ENCODE results near the gene CASP7. TPM values are rescaled to one million over a fixed set of nuclear protein-coding genes. Genes with fewer than 3 reads are reported as not detected.

CASP7 gene
- total RNA-seq, 2 experiments from 2014 or later, result 14.8 to 16.5 TPM

DNA sequence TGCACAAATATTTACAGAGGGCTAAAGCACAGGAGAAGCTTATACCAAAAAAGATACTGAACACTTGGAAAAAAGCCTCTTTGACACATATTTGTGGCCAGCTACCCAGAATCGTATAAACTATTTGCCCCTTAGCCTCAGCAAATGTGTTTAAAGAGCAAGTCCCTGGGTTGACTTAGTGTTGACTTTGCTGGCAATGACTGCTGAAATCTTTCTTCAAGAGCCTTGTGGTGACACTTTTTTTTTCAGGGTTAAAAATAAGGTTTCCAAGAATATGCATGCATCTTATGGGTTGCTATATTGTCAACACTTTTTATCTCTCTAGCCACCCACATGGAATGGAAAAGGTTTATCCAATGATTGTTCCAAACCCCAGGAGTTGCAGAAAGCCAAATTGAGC lies 56.9 kb downstream of the CASP7 start:
- Histone ChIP-seq H3K36me3 (ENCODE audit: insufficient read depth, low read length) (no peaks in the 10 kb centered on the region), H4K20me1 (ENCODE audit: insufficient read depth, low read length) (no peaks in the 10 kb centered on the region), H3K4me1 (ENCODE audit: insufficient read depth, low read length, poor library complexity, severe bottlenecking) (no peaks in the 10 kb centered on the region), H3K9me2 (ENCODE audit: insufficient read depth, low read length) (no peaks in the 10 kb centered on the region), H3K9me3 (ENCODE audit: low read length) (no peaks in the 10 kb centered on the region), H3K27ac (ENCODE audit: low read depth, low read length, poor library complexity, severe bottlenecking) (no peak overlapping the region), H2AFZ (ENCODE audit: low read length) (no peak overlapping the region), H3K4me2 (ENCODE audit: low read length) (no peak overlapping the region), H3K79me2 (ENCODE audit: insufficient read depth, low read depth, low read length) (no peaks in the 10 kb centered on the region), H3K4me3 (ENCODE audit: low read depth, low read length, poor library complexity, severe bottlenecking) (no peak overlapping the region)
- CTCF ChIA-PET (ENCODE audit: unreplicated experiment), result no interaction called here
- intact Hi-C loops (cut with micrococcal nuclease; ENCODE audit: unreplicated experiment), result no loop called here
- BruUV-seq (replicated peaks), result no TSS peak
- POLR2A ChIA-PET, result interaction anchor here (0.5 kb wide), 1 partner anchor 86 kb away, joined by 3 read pairs; no protein-coding TSS in a partner anchor
- TF ChIP-seq EZH2phosphoT487 (IDR thresholded peaks at IDR 0.05; ENCODE audit: borderline replicate concordance, low read depth, low read length), result no peak
- TF ChIP-seq, protein P1, sequence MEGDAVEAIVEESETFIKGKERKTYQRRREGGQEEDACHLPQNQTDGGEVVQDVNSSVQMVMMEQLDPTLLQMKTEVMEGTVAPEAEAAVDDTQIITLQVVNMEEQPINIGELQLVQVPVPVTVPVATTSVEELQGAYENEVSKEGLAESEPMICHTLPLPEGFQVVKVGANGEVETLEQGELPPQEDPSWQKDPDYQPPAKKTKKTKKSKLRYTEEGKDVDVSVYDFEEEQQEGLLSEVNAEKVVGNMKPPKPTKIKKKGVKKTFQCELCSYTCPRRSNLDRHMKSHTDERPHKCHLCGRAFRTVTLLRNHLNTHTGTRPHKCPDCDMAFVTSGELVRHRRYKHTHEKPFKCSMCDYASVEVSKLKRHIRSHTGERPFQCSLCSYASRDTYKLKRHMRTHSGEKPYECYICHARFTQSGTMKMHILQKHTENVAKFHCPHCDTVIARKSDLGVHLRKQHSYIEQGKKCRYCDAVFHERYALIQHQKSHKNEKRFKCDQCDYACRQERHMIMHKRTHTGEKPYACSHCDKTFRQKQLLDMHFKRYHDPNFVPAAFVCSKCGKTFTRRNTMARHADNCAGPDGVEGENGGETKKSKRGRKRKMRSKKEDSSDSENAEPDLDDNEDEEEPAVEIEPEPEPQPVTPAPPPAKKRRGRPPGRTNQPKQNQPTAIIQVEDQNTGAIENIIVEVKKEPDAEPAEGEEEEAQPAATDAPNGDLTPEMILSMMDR (conservative IDR thresholded peaks at IDR 0.05; ENCODE audit: low read length), result no peak
- DNase-seq (ENCODE audit: low spot score), result no peak

DNA sequence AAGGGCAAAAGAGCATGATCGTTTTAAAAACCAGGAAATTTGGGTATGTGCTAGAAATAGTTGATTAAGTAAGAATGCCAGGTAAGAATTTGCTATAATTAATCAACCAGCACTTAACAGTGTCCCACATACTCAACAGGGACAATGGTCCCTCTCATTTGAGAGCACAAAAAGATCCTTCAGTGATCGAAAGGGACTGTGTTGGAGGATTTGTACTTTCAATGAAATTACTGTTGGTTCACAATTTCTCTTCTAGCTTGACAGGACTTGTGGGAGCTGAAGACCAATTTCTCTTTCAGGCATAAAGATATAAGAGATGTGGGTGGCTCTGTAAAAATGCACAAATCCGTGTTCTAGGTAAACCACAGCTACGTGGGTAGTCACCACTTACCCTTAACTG lies 59.3 kb downstream of the CASP7 start:
- Histone ChIP-seq H3K9me3 (ENCODE audit: low read length) (no peaks in the 10 kb centered on the region), H3K4me3 (ENCODE audit: low read depth, low read length, poor library complexity, severe bottlenecking) (no peak overlapping the region), H3K27ac (ENCODE audit: low read depth, low read length, poor library complexity, severe bottlenecking) (no peak overlapping the region), H3K79me2 (ENCODE audit: insufficient read depth, low read depth, low read length) (no peaks in the 10 kb centered on the region), H3K9me2 (ENCODE audit: insufficient read depth, low read length) (no peaks in the 10 kb centered on the region), H3K36me3 (ENCODE audit: insufficient read depth, low read length) (no peaks in the 10 kb centered on the region), H3K4me2 (ENCODE audit: low read length) (no peak overlapping the region), H3K4me1 (ENCODE audit: insufficient read depth, low read length, poor library complexity, severe bottlenecking) (no peaks in the 10 kb centered on the region), H4K20me1 (ENCODE audit: insufficient read depth, low read length) (no peaks in the 10 kb centered on the region), H2AFZ (ENCODE audit: low read length) (no peak overlapping the region)
- POLR2A ChIA-PET, result interaction anchor here (0.6 kb wide), 1 partner anchor 79 kb away, joined by 3 read pairs; no protein-coding TSS in a partner anchor
- intact Hi-C loops (cut with micrococcal nuclease; ENCODE audit: unreplicated experiment), result no loop called here
- no peak for DNase-seq (ENCODE audit: low spot score)
- BruUV-seq (replicated peaks), result no TSS peak
- CTCF ChIA-PET (ENCODE audit: unreplicated experiment), result no interaction called here
- no peak for TF ChIP-seq EZH2phosphoT487 (IDR thresholded peaks at IDR 0.05; ENCODE audit: borderline replicate concordance, low read depth, low read length)
- TF ChIP-seq, protein P1 (conservative IDR thresholded peaks at IDR 0.05; ENCODE audit: low read length), result no peak

- H3K36me3 ChIP-seq (ENCODE audit: insufficient read depth, low read length), result no peaks in the 10 kb centered on the region
- no peaks in the 10 kb centered on the region for H3K9me2 ChIP-seq (ENCODE audit: insufficient read depth, low read length)
- no peak overlapping the region for H3K4me3 ChIP-seq (ENCODE audit: low read depth, low read length, poor library complexity, severe bottlenecking)
- intact Hi-C loops (cut with micrococcal nuclease; ENCODE audit: unreplicated experiment), result no loop called here
- H3K79me2 ChIP-seq (ENCODE audit: insufficient read depth, low read depth, low read length), result no peaks in the 10 kb centered on the region
- TF ChIP-seq, protein P1 (conservative IDR thresholded peaks at IDR 0.05; ENCODE audit: low read length), result no peak
- TF ChIP-seq EZH2phosphoT487 (IDR thresholded peaks at IDR 0.05; ENCODE audit: borderline replicate concordance, low read depth, low read length), result no peak
- BruUV-seq (replicated peaks), result no TSS peak
- CTCF ChIA-PET (ENCODE audit: unreplicated experiment), result interaction anchor here (0.6 kb wide), 1 partner anchor 484 kb away, joined by 3 read pairs; no protein-coding TSS in a partner anchor
- H2AFZ ChIP-seq (ENCODE audit: low read length), result no peak overlapping the region
- no peaks in the 10 kb centered on the region for H3K4me1 ChIP-seq (ENCODE audit: insufficient read depth, low read length, poor library complexity, severe bottlenecking)
- POLR2A ChIA-PET, result interaction anchor here (0.6 to 0.8 kb wide), 4 partner anchors 23 to 183 kb away, joined by 3 to 4 read pairs (median 3); no protein-coding TSS in a partner anchor
- H3K4me2 ChIP-seq (ENCODE audit: low read length), result no peak overlapping the region
- H3K27ac ChIP-seq (ENCODE audit: low read depth, low read length, poor library complexity, severe bottlenecking), result no peak overlapping the region
- H4K20me1 ChIP-seq (ENCODE audit: insufficient read depth, low read length), result no peaks in the 10 kb centered on the region
- no peak for DNase-seq (ENCODE audit: low spot score)
- H3K9me3 ChIP-seq (ENCODE audit: low read length), result no peaks in the 10 kb centered on the region
These were observed 59.9 kb downstream of the CASP7 start for GRCh38 chr10:113739577-113739976.
